ENCODE measurements around the gene REXO5.
A peak's percentile ranks its signal among the peaks of the same experiment; 100 is the strongest.

Gene REXO5

DNA sequence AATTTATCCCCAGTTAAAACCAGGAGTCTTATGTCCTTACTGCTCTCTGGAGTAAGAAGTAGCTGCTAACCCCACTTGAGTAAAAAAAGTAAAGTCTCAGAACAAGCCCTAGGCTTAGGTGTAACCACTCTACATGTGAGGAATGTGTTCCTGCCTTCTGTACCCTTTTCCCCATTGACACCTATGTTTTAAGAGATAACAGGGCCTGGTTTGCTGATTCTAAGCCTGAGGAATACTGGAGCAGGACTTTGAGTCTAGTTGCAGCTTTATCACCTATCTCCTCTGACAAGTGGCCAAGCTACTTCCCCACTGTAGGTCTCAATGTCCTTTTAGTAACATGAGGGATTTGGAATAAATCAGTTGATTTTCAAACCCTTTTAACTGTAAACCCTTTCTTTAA, 40.2 kb downstream of the REXO5 start:
- no peak overlapping the region for H3K4me3 ChIP-seq (replicated peaks; ENCODE audit: low read depth, low read length)
- TF ChIP-seq, protein P1, sequence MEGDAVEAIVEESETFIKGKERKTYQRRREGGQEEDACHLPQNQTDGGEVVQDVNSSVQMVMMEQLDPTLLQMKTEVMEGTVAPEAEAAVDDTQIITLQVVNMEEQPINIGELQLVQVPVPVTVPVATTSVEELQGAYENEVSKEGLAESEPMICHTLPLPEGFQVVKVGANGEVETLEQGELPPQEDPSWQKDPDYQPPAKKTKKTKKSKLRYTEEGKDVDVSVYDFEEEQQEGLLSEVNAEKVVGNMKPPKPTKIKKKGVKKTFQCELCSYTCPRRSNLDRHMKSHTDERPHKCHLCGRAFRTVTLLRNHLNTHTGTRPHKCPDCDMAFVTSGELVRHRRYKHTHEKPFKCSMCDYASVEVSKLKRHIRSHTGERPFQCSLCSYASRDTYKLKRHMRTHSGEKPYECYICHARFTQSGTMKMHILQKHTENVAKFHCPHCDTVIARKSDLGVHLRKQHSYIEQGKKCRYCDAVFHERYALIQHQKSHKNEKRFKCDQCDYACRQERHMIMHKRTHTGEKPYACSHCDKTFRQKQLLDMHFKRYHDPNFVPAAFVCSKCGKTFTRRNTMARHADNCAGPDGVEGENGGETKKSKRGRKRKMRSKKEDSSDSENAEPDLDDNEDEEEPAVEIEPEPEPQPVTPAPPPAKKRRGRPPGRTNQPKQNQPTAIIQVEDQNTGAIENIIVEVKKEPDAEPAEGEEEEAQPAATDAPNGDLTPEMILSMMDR (IDR thresholded peaks at IDR 0.05; ENCODE audit: low read length, missing control alignments): no peak
- no peak for DNase-seq (ENCODE audit: low read depth)

DNA sequence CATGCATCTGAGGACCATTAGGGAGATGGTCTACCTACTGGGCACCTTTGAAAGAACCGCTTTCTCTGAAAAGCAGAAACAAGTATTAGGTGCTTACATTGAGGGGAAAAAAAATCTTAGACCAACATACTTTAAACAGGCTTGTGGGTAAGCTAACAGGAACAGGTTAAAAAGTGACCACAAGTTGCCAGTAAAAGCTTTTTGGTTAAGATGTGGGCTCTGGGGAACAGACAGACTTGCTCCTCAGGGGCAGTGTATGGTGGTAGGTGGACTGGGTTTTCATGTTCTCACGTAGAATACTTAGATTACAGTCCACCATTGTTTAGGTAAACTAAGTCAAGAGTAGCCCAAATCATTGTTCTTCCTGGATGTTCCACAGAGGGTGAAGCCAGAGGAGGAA, 41.2 kb downstream of the REXO5 start:
- no peak overlapping the region for H3K4me3 ChIP-seq (replicated peaks; ENCODE audit: low read depth, low read length)
- TF ChIP-seq, protein P1 (IDR thresholded peaks at IDR 0.05; ENCODE audit: low read length, missing control alignments): no peak
- DNase-seq (ENCODE audit: low read depth): no peak

GRCh38 chr16:20849589-20850390, 43.5 kb downstream of the REXO5 start:
- no peak overlapping the region for H3K4me3 ChIP-seq (replicated peaks; ENCODE audit: low read depth, low read length)
- TF ChIP-seq, protein P1 (IDR thresholded peaks at IDR 0.05; ENCODE audit: low read length, missing control alignments): no peak
- peak; percentile 78 for DNase-seq (ENCODE audit: low read depth)

GRCh38 chr16:20850981-20851380, 44.7 kb downstream of the REXO5 start:
- no peak overlapping the region for H3K4me3 ChIP-seq (replicated peaks; ENCODE audit: low read depth, low read length)
- DNase-seq (ENCODE audit: low read depth): peak; percentile 32
- TF ChIP-seq, protein P1 (IDR thresholded peaks at IDR 0.05; ENCODE audit: low read length, missing control alignments): no peak

DNA sequence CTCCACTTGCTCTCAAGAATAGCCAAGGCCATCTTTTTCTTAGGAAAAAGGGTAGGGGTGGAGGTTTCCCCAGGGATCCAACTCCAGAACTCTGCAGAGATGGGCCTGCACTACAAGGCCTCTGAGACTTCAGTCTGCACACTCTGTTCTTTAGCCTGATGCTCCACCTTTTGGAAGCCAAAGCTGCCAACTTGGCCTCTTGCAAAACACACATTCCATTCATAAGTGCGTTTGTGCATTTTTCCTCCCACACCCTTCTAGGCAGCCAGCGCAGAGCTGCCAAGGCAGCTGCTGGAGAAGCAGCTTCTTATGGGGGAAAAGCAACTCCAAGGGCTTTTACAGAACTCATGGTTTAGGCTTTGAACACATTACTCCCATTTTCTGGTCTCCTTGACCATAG, 45.3 kb downstream of the REXO5 start:
- no peak overlapping the region for H3K4me3 ChIP-seq (replicated peaks; ENCODE audit: low read depth, low read length)

DNA sequence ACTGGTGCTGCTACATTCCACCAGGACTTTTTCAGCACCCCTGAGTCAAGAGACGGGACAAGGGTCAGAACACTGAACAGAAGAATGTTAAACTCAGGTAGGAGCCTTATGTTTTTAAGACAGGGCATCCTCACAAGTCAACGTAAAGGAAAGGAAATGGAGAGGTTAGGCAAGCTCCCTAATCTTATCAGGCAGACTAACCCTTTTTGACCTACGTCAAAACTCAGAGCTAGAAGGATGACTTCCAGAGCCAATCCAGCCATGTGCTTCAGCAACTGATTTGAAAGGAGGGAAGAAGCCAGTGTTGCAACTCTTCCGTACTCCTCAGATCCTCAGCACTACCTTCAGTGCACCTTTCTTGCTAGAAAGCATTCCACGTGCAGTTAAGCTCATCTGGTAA, 46.8 kb downstream of the REXO5 start:
- H3K4me3 ChIP-seq (replicated peaks; ENCODE audit: low read depth, low read length): no peak overlapping the region
- DNase-seq (ENCODE audit: low read depth): peak; percentile 32
- TF ChIP-seq, protein P1 (IDR thresholded peaks at IDR 0.05; ENCODE audit: low read length, missing control alignments): no peak

More for the DNA sequence above, 45.3 kb downstream of the REXO5 start:
- TF ChIP-seq, protein P1 (IDR thresholded peaks at IDR 0.05; ENCODE audit: low read length, missing control alignments): no peak
- DNase-seq (ENCODE audit: low read depth): peak; percentile 99
